CD8-positive, alpha-beta memory T cell (primary cell): ENCODE results near the gene PRSS27. TPM values are rescaled to one million over a fixed set of nuclear protein-coding genes. Genes with fewer than 3 reads are reported as not detected.
"Not testable (repeated sequence)": the region's sequence is repeated elsewhere in the genome, so short reads cannot be mapped to it uniquely, and the experiment has no call there.

ENCODE experiments used
- CTCF ChIA-PET: fragments of 350-600 bp; sonication (Branson Sonifier 250); formaldehyde crosslinking; loops from one replicate; lab custom pipeline; 2021; ENCODE audit warnings: antibody characterized with exemption; lab: Charles Lee
- POLR2A ChIA-PET: fragments of 350-600 bp; sonication (Branson Sonifier 250); formaldehyde crosslinking; loops from one replicate; lab custom pipeline; 2021; ENCODE audit warnings: antibody characterized with exemption; lab: Charles Lee
- DNase-seq, 5 donors: peaks; one replicate each; pipeline versions ENCODE4 v3.0.0 to v3.0.0-alpha.2; 2020 to 2022; ENCODE audit warnings: mixed read lengths in 1 of 5
- H3K27ac ChIP-seq: one replicate; pipeline ENCODE4 v1.7.0; 2013; ENCODE audit warnings: low read depth, mild to moderate bottlenecking, low read length, moderate library complexity
- H3K27me3 ChIP-seq: 2 replicates; pipeline ENCODE4 v1.7.0; 2013; ENCODE audit warnings: low read length, mild to moderate bottlenecking; ENCODE audit not compliant: insufficient read depth, poor library complexity, severe bottlenecking
- H3K36me3 ChIP-seq: 2 replicates; pipeline ENCODE4 v1.7.0; 2013; ENCODE audit warnings: mild to moderate bottlenecking, low read length, moderate library complexity; ENCODE audit not compliant: insufficient read depth
- H3K4me1 ChIP-seq: 2 replicates; pipeline ENCODE4 v1.7.0; 2013; ENCODE audit warnings: mild to moderate bottlenecking, low read length, moderate library complexity; ENCODE audit not compliant: insufficient read depth
- H3K4me3 ChIP-seq: 2 replicates; pipeline ENCODE4 v1.7.0; 2013; ENCODE audit warnings: mild to moderate bottlenecking, low read length
- H3K9me3 ChIP-seq: 2 replicates; pipeline ENCODE4 v1.7.0; 2013; ENCODE audit warnings: mild to moderate bottlenecking, low read length
- H3K27ac Mint-ChIP-seq, 8 donors: one replicate each; pipeline ENCODE4 v1.8.0; 2020 to 2021; ENCODE audit warnings: mixed read lengths in 8 of 8, mild to moderate bottlenecking in 6 of 8, inconsistent platforms in 3 of 8, moderate library complexity in 3 of 8
- H3K27me3 Mint-ChIP-seq, 2 donors: one replicate each; pipeline ENCODE4 v1.8.0; 2020 to 2021; ENCODE audit warnings: mixed read lengths in 2 of 2, mild to moderate bottlenecking in 1 of 2, moderate library complexity in 1 of 2
- H3K36me3 Mint-ChIP-seq, 3 donors: one replicate each; pipeline ENCODE4 v1.8.0; 2020 to 2021; ENCODE audit warnings: mixed read lengths in 3 of 3, inconsistent platforms in 1 of 3, mild to moderate bottlenecking in 1 of 3
- H3K4me1 Mint-ChIP-seq, 3 donors: one replicate each; pipeline ENCODE4 v1.8.0; 2020 to 2021; ENCODE audit warnings: mixed read lengths in 3 of 3, inconsistent platforms in 1 of 3, mild to moderate bottlenecking in 1 of 3
- H3K4me3 Mint-ChIP-seq, 7 donors: one replicate each; pipeline ENCODE4 v1.8.0; 2020 to 2021; ENCODE audit warnings: mixed read lengths in 7 of 7, mild to moderate bottlenecking in 6 of 7, moderate library complexity in 4 of 7, inconsistent platforms in 2 of 7
- H3K9me3 Mint-ChIP-seq, 5 donors: one replicate each; pipeline ENCODE4 v1.8.0; 2020 to 2022; ENCODE audit warnings: mixed read lengths in 5 of 5, mild to moderate bottlenecking in 3 of 5, moderate library complexity in 2 of 5, inconsistent platforms in 1 of 5
- polyA plus RNA-seq: library from polyadenylated mRNA; unstranded; fragments of 300-500 nt; fragmentation: Illumina TruSeq; gene quantifications from one replicate; pipeline ENCODE4 v1.2.3, GENCODE V29; 2021
- total RNA-seq, 2 experiments: library from RNA; stranded (reverse); gene quantifications; one replicate each; pipeline ENCODE4 v1.2.3, GENCODE V29; 2021

PRSS27 gene
- total and polyA plus RNA-seq, 3 experiments from 2014 or later, result 1.3 to 1.6 TPM; not detected in 1

DNA sequence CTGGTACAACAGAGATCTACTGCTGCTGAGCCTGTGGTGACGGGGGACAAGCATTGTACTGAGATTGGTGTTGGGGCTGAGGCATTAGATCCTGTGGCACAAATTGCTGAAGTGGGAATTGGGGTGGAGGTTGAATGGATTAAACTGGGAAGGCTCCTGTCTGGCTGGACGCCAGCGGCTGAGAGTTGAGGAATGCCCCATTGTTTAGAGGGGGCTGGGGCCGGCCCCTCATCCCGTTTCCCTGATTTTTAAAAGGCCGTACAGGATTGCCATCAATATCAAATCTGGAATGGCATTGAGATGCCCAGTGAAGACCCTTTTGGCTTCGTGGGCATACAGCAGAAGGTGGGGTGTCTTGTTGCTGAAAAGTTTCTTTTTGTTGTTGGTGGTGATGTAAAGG lies 53.4 kb downstream of the PRSS27 start:
- Mint-ChIP-seq H3K4me1 (peaks cover 24 to 43% (median 37%) of the 10 kb centered on the region in 3 donors), H3K27ac (peak overlapping the region in 1 of 8 donors; percentile 38), H3K36me3 (peaks cover 0 to 59% (median 5%) of the 10 kb centered on the region in 3 donors)
- POLR2A ChIA-PET, H3K27me3 ChIP-seq, H3K9me3 ChIP-seq, H3K27ac ChIP-seq, H3K4me1 ChIP-seq, H3K9me3 Mint-ChIP-seq, H3K27me3 Mint-ChIP-seq, H3K36me3 ChIP-seq, H3K4me3 Mint-ChIP-seq, H3K4me3 ChIP-seq, CTCF ChIA-PET, DNase-seq: not testable (repeated sequence)

GRCh38 chr16:2664574-2664982 lies 55.4 kb downstream of the PRSS27 start:
- ChIA-PET POLR2A (no interaction called here), CTCF (interaction anchor here (0.6 kb wide), 1 partner anchor 296 kb away, joined by 3 read pairs; no protein-coding TSS in a partner anchor)
- Histone ChIP-seq H3K27ac (peak overlapping the region; percentile 19), H3K9me3 (no peaks in the 10 kb centered on the region), H3K4me1 (no peaks in the 10 kb centered on the region), H3K27me3 (no peaks in the 10 kb centered on the region), H3K4me3 (no peak overlapping the region), H3K36me3 (peaks cover 3% of the 10 kb centered on the region)
- Mint-ChIP-seq H3K36me3 (peaks cover 0 to 52% (median 5%) of the 10 kb centered on the region in 3 donors), H3K9me3 (no peaks in the 10 kb centered on the region), H3K4me1 (peaks cover 30 to 40% (median 30%) of the 10 kb centered on the region in 3 donors), H3K27ac (peak overlapping the region in 6 of 8 donors; percentile 82 to 97 (median 88)), H3K27me3 (no peaks in the 10 kb centered on the region), H3K4me3 (no peak overlapping the region)
- no peak for DNase-seq

- Histone ChIP-seq H3K27me3 (no peaks in the 10 kb centered on the region), H3K4me3 (no peak overlapping the region), H3K4me1 (no peaks in the 10 kb centered on the region), H3K9me3 (no peaks in the 10 kb centered on the region), H3K27ac (peak overlapping the region; percentile 19), H3K36me3 (peaks cover 3% of the 10 kb centered on the region)
- H3K9me3 Mint-ChIP-seq, result no peaks in the 10 kb centered on the region
- peaks cover 26 to 39% (median 27%) of the 10 kb centered on the region in 3 donors for H3K4me1 Mint-ChIP-seq
- H3K27ac Mint-ChIP-seq, result peak overlapping the region; percentile 80 to 97 (median 88)
- H3K36me3 Mint-ChIP-seq, result peaks cover 0 to 46% (median 3%) of the 10 kb centered on the region in 3 donors
- CTCF ChIA-PET, result no interaction called here
- no peak for DNase-seq
- H3K4me3 Mint-ChIP-seq, result peak overlapping the region in 5 of 7 donors; percentile 23 to 68 (median 54)
- POLR2A ChIA-PET, result no interaction called here
- no peaks in the 10 kb centered on the region for H3K27me3 Mint-ChIP-seq
These were observed 56.2 kb downstream of the PRSS27 start for GRCh38 chr16:2663553-2664546.

Other genes starting within 250 kb of the PRSS27 start
- not detected for gene NTN3, start 248.9 kb downstream of the PRSS27 start, total RNA-seq
- not detected for gene NTN3, start 248.9 kb downstream of the PRSS27 start, polyA plus RNA-seq
- gene TBC1D24, start 245.1 kb downstream of the PRSS27 start, total RNA-seq, result 10 to 100 TPM; 28.3 to 32.7 TPM
- 3.5 TPM for gene TBC1D24, start 245.1 kb downstream of the PRSS27 start, polyA plus RNA-seq
- gene ATP6V0C, start 206.3 kb downstream of the PRSS27 start, total RNA-seq, result 100 to 1,000 TPM; 154 to 157 TPM
- gene ATP6V0C, start 206.3 kb downstream of the PRSS27 start, polyA plus RNA-seq, result 101 TPM
- 10 to 100 TPM; 34.1 to 35.5 TPM for gene AMDHD2, start 199.9 kb downstream of the PRSS27 start, total RNA-seq
- 21.2 TPM for gene AMDHD2, start 199.9 kb downstream of the PRSS27 start, polyA plus RNA-seq
- gene CEMP1, start 188.8 kb downstream of the PRSS27 start, total RNA-seq, result under 1 TPM in 1 of 2 experiments, not detected in 1; 0.16 TPM
- 3.3 TPM for gene CEMP1, start 188.8 kb downstream of the PRSS27 start, polyA plus RNA-seq
- 10 to 100 TPM; 56.8 to 58.5 TPM for gene PDPK1, start 182.2 kb downstream of the PRSS27 start, total RNA-seq
- gene PDPK1, start 182.2 kb downstream of the PRSS27 start, polyA plus RNA-seq, result 46.2 TPM
- 10 to 100 TPM; 49.7 to 50.5 TPM for gene KCTD5, start 37.7 kb downstream of the PRSS27 start, total RNA-seq
- 21.2 TPM for gene KCTD5, start 37.7 kb downstream of the PRSS27 start, polyA plus RNA-seq
- 100 to 1,000 TPM; 517 to 529 TPM for gene SRRM2, start 32.4 kb upstream of the PRSS27 start, total RNA-seq
- gene SRRM2, start 32.4 kb upstream of the PRSS27 start, polyA plus RNA-seq, result 130 TPM
- gene ELOB, start 57.1 kb upstream of the PRSS27 start, total RNA-seq, result 100 to 1,000 TPM; 322 to 338 TPM
- 274 TPM for gene ELOB, start 57.1 kb upstream of the PRSS27 start, polyA plus RNA-seq
- under 1 TPM; 0.15 to 0.22 TPM for gene PRSS33, start 67.3 kb upstream of the PRSS27 start, total RNA-seq
- gene PRSS33, start 67.3 kb upstream of the PRSS27 start, polyA plus RNA-seq, result not detected
- gene PRSS41, start 78.2 kb upstream of the PRSS27 start, total RNA-seq, result not detected
- not detected for gene PRSS41, start 78.2 kb upstream of the PRSS27 start, polyA plus RNA-seq
- gene PRSS21, start 97.0 kb upstream of the PRSS27 start, total RNA-seq, result 1 to 10 TPM; 8.8 to 9.2 TPM
- gene PRSS21, start 97.0 kb upstream of the PRSS27 start, polyA plus RNA-seq, result 13.6 TPM
- gene ZG16B, start 110.1 kb upstream of the PRSS27 start, total RNA-seq, result under 1 TPM; 0.29 to 0.74 TPM
- not detected for gene ZG16B, start 110.1 kb upstream of the PRSS27 start, polyA plus RNA-seq
- not detected for gene PRSS22, start 137.9 kb upstream of the PRSS27 start, total RNA-seq
- not detected for gene PRSS22, start 137.9 kb upstream of the PRSS27 start, polyA plus RNA-seq
- 10 to 100 TPM; 24.7 to 27.2 TPM for gene FLYWCH2, start 163.0 kb upstream of the PRSS27 start, total RNA-seq
- 24.0 TPM for gene FLYWCH2, start 163.0 kb upstream of the PRSS27 start, polyA plus RNA-seq
- 10 to 100 TPM; 37.2 to 39.8 TPM for gene FLYWCH1, start 191.7 kb upstream of the PRSS27 start, total RNA-seq
- gene FLYWCH1, start 191.7 kb upstream of the PRSS27 start, polyA plus RNA-seq, result 20.9 TPM
- gene KREMEN2, start 244.1 kb upstream of the PRSS27 start, total RNA-seq, result not detected
- not detected for gene KREMEN2, start 244.1 kb upstream of the PRSS27 start, polyA plus RNA-seq
- 10 to 100 TPM; 38.7 to 39.0 TPM for gene PAQR4, start 249.1 kb upstream of the PRSS27 start, total RNA-seq
- 1.5 TPM for gene PAQR4, start 249.1 kb upstream of the PRSS27 start, polyA plus RNA-seq